Activated effector memory CD4-positive, alpha-beta T cell treated with anti-CD3 and anti-CD28 coated beads, Interleukin-2, amount 50 U/mL, for 16 hours (primary cell): ENCODE results near the gene FAM43B.
A peak's percentile ranks its signal among the peaks of the same experiment; 100 is the strongest.

Experiments used
- DNase-seq: peaks from one replicate; pipeline ENCODE4 v3.0.0-alpha.2; 2020

Gene FAM43B

GRCh38 chr1:20552728-20553445 lies 514 bp downstream of the FAM43B start:
- no peak for DNase-seq

- no peak for DNase-seq
Observed at GRCh38 chr1:20555025-20555757, 2.8 kb downstream of the FAM43B start.

- no peak for DNase-seq
Observed at GRCh38 chr1:20555758-20556120, 3.4 kb downstream of the FAM43B start.

- no peak for DNase-seq
Observed at GRCh38 chr1:20558191-20558590, 5.8 kb downstream of the FAM43B start.

GRCh38 chr1:20560966-20561365 lies 8.6 kb downstream of the FAM43B start:
- DNase-seq = no peak

- no peak for DNase-seq
Observed at GRCh38 chr1:20565234-20565633, 12.9 kb downstream of the FAM43B start.

- no peak for DNase-seq
Observed at GRCh38 chr1:20569523-20570098, 17.2 kb downstream of the FAM43B start.

- no peak for DNase-seq
Observed at GRCh38 chr1:20571427-20571826, 19.1 kb downstream of the FAM43B start.

GRCh38 chr1:20573987-20574386 lies 21.6 kb downstream of the FAM43B start:
- no peak for DNase-seq

GRCh38 chr1:20574686-20575540 lies 22.5 kb downstream of the FAM43B start:
- peak; percentile 84 for DNase-seq

- no peak for DNase-seq
Observed at GRCh38 chr1:20575541-20576336, 23.4 kb downstream of the FAM43B start.

GRCh38 chr1:20578062-20578461 lies 25.7 kb downstream of the FAM43B start:
- DNase-seq = no peak

- no peak for DNase-seq
Observed at GRCh38 chr1:20578721-20579395, 26.5 kb downstream of the FAM43B start.

GRCh38 chr1:20584890-20585289 lies 32.5 kb downstream of the FAM43B start:
- DNase-seq = no peak

- DNase-seq = no peak
Observed at GRCh38 chr1:20586953-20587660, 34.7 kb downstream of the FAM43B start.

GRCh38 chr1:20587661-20588053 lies 35.3 kb downstream of the FAM43B start:
- no peak for DNase-seq

- DNase-seq = no peak
Observed at GRCh38 chr1:20588634-20589225, 36.4 kb downstream of the FAM43B start, which contains the start of gene CDA. Gene CDA, plus strand, starts transcription at chr1:20589097. Its CDS starts 33 bp downstream, at chr1:20589130.

GRCh38 chr1:20589331-20590278 lies 37.2 kb downstream of the FAM43B start:
- no peak for DNase-seq

GRCh38 chr1:20590306-20590777 lies 38.0 kb downstream of the FAM43B start:
- no peak for DNase-seq
